ENCODE measurements around the gene SIT1.
"Not testable (repeated sequence)": the region's sequence is repeated elsewhere in the genome, so short reads cannot be mapped to it uniquely, and the experiment has no call there.

The SIT1 gene

DNA sequence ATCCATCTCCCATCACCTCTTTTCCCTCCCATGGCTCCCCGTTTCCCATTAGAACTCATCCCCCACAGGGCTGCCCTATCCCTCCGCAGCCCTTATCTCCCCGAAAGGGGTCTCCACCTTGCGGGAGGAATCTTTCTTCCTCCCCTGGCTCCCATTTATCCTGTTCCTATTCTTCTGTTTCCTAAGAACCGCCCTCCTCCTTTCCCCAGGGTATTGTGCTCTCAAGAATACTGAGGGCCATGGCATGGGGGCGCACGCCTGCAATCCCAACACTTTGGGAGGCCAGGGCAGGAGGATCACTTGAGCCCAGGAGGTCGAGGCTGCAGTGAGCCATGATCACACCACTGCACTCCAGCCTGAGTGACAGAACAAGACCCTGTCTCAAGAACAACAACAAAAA, 33.2 kb downstream of the SIT1 start:
- Mint-ChIP-seq H3K36me3 (ENCODE audit: low read depth) (no peaks in the 10 kb centered on the region), H3K4me3 (peak overlapping the region; percentile 77), H3K4me1 (peaks cover 23% of the 10 kb centered on the region), H3K27me3 (ENCODE audit: low read depth, poor library complexity) (peaks cover 80% of the 10 kb centered on the region), H3K27ac (no peak overlapping the region), H3K9me3 (no peaks in the 10 kb centered on the region)
- no peak for TF ChIP-seq CTCF (IDR thresholded peaks at IDR 0.05)
- DNase-seq = no peak

- TF ChIP-seq CTCF (IDR thresholded peaks at IDR 0.05) = no peak
- Mint-ChIP-seq H3K4me3 (peak overlapping the region; percentile 77), H3K9me3 (no peaks in the 10 kb centered on the region), H3K27ac (no peak overlapping the region), H3K36me3 (ENCODE audit: low read depth) (no peaks in the 10 kb centered on the region), H3K27me3 (ENCODE audit: low read depth, poor library complexity) (peaks cover 84% of the 10 kb centered on the region), H3K4me1 (peaks cover 23% of the 10 kb centered on the region)
- DNase-seq = peak; percentile 75
Measured at GRCh38 chr9:35616681-35617459, 33.9 kb downstream of the SIT1 start.

DNA sequence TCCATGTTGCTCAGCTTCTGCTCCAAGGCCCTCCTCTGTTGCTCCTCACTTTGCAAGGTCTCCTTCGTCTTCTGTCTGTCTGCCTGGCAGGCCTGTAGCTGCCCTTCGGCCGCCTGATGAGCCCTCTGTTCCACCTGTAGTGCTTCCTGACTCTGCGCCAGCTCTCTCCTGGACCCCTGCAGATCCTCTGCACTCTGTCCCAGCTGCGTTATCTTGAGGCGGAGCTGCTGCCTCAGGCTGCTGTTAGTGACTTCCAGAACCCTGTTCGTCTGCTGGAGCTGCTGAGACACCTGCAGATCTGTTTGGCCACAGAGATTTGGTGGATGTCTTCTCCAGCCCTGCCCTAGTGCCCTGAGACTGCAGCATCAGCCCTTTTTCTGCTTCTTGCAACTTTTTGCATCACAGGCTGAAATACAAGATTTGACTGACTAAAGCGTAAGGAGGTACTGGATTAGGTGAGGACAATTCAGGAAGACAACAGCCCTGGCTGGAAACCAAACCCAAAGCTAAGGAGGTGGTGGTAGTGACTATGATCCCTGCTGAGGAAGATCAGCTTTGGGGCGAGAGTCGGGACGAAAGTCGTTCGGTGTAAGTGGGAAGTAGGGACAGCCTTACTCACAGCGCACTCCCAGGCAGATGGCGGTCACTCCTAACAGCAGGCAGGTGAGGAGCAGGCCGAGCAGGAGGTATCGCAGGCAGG, 34.6 kb downstream of the SIT1 start:
- DNase-seq = no peak
- no peaks in the 10 kb centered on the region for H3K9me3 Mint-ChIP-seq
- no peak overlapping the region for H3K27ac Mint-ChIP-seq
- H3K4me1 Mint-ChIP-seq = peaks cover 23% of the 10 kb centered on the region
- TF ChIP-seq CTCF (IDR thresholded peaks at IDR 0.05) = no peak
- peaks cover 83% of the 10 kb centered on the region for H3K27me3 Mint-ChIP-seq (ENCODE audit: low read depth, poor library complexity)
- no peaks in the 10 kb centered on the region for H3K36me3 Mint-ChIP-seq (ENCODE audit: low read depth)
- H3K4me3 Mint-ChIP-seq = peak overlapping the region; percentile 72

GRCh38 chr9:35612843-35613242, 37.9 kb downstream of the SIT1 start:
- Mint-ChIP-seq H3K27ac (no peak overlapping the region), H3K9me3 (no peaks in the 10 kb centered on the region), H3K4me3 (no peak overlapping the region), H3K36me3 (ENCODE audit: low read depth) (peaks cover 6% of the 10 kb centered on the region), H3K27me3 (ENCODE audit: low read depth, poor library complexity) (peaks cover 64% of the 10 kb centered on the region), H3K4me1 (peaks cover 7% of the 10 kb centered on the region)
- no peak for TF ChIP-seq CTCF (IDR thresholded peaks at IDR 0.05)
- DNase-seq = no peak

GRCh38 chr9:35612066-35612465, 38.7 kb downstream of the SIT1 start:
- H3K9me3 Mint-ChIP-seq, H3K4me3 Mint-ChIP-seq, H3K27ac Mint-ChIP-seq, DNase-seq: not testable (repeated sequence)
- H3K4me1 Mint-ChIP-seq = peaks cover 12% of the 10 kb centered on the region
- peaks cover 11% of the 10 kb centered on the region for H3K36me3 Mint-ChIP-seq (ENCODE audit: low read depth)
- peaks cover 56% of the 10 kb centered on the region for H3K27me3 Mint-ChIP-seq (ENCODE audit: low read depth, poor library complexity)

DNA sequence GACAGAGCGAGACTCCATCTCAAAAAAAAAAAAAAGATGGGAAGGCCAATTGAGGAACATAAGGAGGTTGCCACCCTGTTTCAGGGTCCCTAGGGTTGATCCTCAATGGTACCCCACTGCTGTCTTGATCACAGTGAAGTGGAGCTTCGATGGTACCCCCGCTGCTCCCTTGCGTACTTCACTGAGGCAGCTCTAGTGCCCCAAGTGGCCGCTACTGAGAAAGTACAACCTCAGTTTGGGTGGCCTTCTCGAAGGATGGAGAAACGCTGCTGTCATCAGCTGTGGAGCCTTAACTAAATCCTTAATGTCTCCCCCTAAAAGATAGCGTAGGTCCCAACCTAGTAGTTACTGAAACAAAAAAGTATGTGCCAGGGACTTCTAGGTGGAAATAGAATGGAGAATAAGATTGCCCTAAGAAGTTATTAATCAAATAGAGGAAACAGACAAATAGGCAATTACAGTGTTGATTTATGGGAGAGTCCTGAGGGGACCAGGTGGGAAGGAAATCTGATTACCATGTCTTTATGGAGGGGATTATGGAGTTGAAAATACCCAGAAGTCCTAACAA, 39.4 kb downstream of the SIT1 start:
- peak; percentile 49 for DNase-seq
- H3K36me3 Mint-ChIP-seq (ENCODE audit: low read depth) = peaks cover 11% of the 10 kb centered on the region
- peak; percentile 54 for TF ChIP-seq CTCF (IDR thresholded peaks at IDR 0.05)
- H3K27me3 Mint-ChIP-seq (ENCODE audit: low read depth, poor library complexity) = peaks cover 49% of the 10 kb centered on the region
- H3K27ac Mint-ChIP-seq = no peak overlapping the region
- H3K9me3 Mint-ChIP-seq = no peaks in the 10 kb centered on the region
- no peak overlapping the region for H3K4me3 Mint-ChIP-seq
- H3K4me1 Mint-ChIP-seq = peaks cover 15% of the 10 kb centered on the region

Measured in nephron progenitor cell (in vitro differentiated cells).